Lower leg skin (tissue), 3 donors: ENCODE data around the gene OR8B8.

ENCODE experiments used
- POLR2A ChIP-seq, 2 donors: fragments of 450-650 bp; IDR thresholded peaks; one replicate each; pipeline ENCODE4 v1.6.1; 2016 to 2017; ENCODE audit warnings: antibody characterized with exemption in 2 of 2, mild to moderate bottlenecking in 1 of 2, moderate library complexity in 1 of 2
- TF ChIP-seq, protein P1 (sequence below), 3 donors: fragments of 450-650 bp; IDR thresholded peaks; one replicate each; pipeline ENCODE4 v1.5.1; 2016; ENCODE audit warnings: antibody characterized with exemption in 3 of 3, mild to moderate bottlenecking in 3 of 3, moderate library complexity in 2 of 3

DNA sequence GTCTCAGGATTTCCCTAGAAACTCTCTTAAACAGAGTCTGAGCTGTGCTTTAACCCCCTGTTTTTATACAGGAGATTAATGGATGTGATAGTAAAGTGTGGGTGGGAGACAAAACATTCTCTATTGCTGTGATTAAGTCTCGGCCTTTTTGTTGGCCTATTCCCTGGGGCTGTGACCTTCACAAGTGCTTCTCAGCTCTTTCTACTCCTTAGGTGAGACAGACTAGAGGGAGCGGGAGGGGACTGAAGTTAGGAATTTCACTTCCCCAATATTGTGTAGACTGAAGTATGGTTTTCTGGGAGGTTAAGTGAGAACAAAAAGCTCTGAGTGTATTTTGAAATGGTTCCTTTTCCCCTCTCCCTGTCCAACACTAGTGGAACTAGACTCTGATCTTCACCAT lies 29.8 kb upstream of the OR8B8 start:
- TF ChIP-seq, protein P1, sequence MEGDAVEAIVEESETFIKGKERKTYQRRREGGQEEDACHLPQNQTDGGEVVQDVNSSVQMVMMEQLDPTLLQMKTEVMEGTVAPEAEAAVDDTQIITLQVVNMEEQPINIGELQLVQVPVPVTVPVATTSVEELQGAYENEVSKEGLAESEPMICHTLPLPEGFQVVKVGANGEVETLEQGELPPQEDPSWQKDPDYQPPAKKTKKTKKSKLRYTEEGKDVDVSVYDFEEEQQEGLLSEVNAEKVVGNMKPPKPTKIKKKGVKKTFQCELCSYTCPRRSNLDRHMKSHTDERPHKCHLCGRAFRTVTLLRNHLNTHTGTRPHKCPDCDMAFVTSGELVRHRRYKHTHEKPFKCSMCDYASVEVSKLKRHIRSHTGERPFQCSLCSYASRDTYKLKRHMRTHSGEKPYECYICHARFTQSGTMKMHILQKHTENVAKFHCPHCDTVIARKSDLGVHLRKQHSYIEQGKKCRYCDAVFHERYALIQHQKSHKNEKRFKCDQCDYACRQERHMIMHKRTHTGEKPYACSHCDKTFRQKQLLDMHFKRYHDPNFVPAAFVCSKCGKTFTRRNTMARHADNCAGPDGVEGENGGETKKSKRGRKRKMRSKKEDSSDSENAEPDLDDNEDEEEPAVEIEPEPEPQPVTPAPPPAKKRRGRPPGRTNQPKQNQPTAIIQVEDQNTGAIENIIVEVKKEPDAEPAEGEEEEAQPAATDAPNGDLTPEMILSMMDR (IDR thresholded peaks at IDR 0.05): no peak
- TF ChIP-seq POLR2A (IDR thresholded peaks at IDR 0.05): no peak
